DMS53 treated with DMSO at 0.1 percent for 48 hours (cell line): Measurements from ENCODE around the gene DVL3.
A peak's percentile ranks its signal among the peaks of the same experiment; 100 is the strongest.
"Not testable (repeated sequence)": the region's sequence is repeated elsewhere in the genome, so short reads cannot be mapped to it uniquely, and the experiment has no call there.

Experiments
- DNase-seq: peaks from one replicate; lab custom pipeline; 2025; ENCODE audit not compliant: unreplicated experiment; lab: John Stamatoyannopoulos, UW

The DVL3 gene

DNA sequence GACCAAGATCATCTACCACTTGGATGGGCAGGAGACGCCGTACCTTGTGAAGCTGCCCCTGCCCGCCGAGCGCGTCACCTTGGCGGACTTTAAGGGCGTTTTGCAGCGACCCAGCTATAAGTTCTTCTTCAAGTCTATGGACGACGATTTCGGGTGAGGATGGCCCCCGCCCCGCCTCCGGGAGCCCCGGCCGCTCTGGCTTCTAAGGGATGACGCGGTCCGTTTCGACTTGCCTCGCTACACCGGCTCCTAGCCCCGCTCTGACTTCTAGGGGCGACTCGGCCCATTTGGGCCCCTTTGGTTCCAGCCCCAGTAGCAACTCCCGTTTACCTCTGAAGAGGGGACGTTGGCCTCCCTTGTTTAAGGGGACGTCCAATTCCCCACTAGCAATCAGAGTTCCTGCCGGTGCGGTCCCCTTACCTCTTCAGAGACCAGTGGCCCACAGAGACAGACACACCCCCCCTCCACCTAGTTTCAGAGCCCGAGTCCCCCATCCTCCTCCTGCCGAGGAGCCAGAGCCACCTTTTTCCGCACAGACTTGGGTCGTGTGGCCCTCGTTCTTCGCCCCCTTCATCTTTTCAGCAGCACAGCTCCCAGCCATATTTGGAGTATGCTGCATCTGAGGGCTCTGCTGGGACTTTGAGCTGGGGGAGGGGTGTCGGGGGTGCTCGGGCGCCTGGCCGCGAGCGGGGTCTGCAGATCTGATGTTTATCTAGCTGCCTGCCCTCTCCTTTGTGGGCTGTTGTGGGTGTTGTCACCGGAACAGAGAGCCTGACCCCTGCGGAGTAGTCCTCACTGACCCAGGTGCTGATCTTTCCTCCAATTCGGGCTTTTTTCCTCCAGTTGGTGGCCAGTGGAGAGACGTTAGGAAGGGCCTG is 706 bp downstream of the DVL3 start:
- DNase-seq: no peak

GRCh38 chr3:184156522-184156955 is 1.4 kb downstream of the DVL3 start:
- no peak for DNase-seq

GRCh38 chr3:184157206-184157605 is 2.0 kb downstream of the DVL3 start:
- DNase-seq: no peak

DNA sequence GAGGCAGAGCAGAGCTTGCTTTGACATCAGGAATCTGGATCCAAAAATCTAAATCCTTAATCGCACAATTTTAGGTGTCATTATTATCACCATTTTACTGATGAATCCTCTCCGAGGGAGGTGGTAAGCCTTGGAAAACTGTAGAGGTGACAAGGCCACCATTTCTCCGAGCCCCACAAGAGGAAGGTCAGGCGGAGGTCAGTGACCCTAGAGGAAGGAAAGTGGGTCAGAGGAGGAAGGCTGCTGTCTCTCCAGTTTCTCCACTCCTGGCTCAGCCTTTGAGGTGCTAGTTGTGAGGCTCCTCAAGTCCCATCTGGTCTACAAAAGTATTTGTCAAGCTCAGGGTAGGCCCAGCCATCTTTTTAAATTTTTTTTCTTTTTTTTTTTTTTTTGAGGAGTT is 3.2 kb downstream of the DVL3 start:
- no peak for DNase-seq

DNA sequence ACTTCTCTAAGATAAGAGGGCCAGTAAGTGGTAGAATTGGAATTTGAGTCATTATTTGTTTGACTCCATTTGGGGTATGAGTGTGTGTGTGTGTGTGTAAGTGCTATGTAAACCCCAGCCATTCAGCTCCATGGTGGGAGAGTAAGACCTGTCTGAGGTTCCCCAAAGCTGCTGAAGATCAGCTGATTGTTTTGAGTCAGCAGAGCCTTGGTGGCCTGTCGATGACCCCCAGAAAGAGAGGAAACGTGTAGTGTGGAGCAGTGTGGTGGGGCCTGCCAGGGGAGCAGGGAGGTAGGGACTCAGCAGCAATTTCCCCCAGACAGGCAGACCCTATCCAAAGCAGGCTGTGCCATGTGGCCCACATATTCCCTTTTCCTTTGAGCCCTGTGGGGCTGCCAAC is 5.3 kb downstream of the DVL3 start:
- no peak for DNase-seq

- DNase-seq: not testable (repeated sequence)
Measured at GRCh38 chr3:184162571-184163070, 7.4 kb downstream of the DVL3 start.

GRCh38 chr3:184164648-184165330 is 9.6 kb downstream of the DVL3 start:
- no peak for DNase-seq

GRCh38 chr3:184165543-184165942 is 10.4 kb downstream of the DVL3 start:
- DNase-seq: no peak

GRCh38 chr3:184166671-184167070 is 11.5 kb downstream of the DVL3 start:
- no peak for DNase-seq

DNA sequence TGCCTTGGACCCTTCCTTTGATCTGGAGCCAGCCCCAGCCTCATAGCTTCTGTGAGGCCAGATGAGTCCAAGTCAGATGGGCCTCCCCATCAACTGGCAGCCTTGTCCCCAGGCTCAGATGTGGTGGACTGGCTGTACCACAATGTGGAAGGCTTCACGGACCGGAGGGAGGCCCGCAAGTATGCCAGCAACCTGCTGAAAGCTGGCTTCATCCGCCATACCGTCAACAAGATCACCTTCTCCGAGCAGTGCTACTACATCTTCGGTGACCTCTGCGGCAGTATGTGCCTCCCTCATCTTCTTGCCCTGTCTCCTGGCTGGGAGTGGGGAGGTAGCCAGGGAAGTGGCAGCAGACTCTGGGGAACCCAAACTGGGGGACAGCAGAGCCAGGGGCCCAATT is 12.6 kb downstream of the DVL3 start:
- DNase-seq: no peak

DNA sequence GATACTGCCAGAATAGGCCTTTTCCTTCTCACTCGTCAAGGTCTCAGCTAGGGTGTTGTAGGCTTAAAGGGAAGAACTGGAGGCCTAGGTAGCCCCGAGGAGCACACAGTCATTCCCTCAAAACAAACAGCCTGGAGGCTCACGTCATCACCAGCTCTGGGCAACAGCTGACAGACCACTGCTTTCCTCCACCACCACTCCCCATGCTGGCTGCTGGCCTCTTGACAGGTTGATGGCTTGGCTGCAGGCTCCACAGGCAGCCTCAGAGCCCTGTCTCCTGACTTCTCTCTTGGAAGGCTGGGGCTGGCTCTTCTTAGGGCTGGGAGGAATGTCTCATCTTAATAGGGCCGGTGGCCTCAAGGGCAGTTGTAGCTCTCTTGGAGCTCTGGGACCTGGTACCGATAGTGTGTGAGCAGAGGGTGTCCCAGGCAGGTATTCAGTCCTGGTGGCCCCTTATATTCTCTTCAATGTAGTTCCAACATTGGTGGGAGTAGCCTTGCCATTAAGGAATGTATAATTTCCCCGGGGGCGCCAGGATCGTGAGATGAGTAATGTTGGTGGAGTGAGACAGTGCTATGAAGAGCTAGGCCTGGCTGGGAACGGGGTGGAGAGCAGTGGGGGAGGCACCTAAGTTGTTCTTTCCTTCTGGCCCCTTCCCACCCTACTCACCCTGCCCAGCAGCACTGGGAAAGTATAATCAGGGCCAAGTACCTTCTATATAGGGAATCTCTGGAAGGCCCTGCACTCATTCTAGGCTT is 13.4 kb downstream of the DVL3 start:
- no peak for DNase-seq

DNA sequence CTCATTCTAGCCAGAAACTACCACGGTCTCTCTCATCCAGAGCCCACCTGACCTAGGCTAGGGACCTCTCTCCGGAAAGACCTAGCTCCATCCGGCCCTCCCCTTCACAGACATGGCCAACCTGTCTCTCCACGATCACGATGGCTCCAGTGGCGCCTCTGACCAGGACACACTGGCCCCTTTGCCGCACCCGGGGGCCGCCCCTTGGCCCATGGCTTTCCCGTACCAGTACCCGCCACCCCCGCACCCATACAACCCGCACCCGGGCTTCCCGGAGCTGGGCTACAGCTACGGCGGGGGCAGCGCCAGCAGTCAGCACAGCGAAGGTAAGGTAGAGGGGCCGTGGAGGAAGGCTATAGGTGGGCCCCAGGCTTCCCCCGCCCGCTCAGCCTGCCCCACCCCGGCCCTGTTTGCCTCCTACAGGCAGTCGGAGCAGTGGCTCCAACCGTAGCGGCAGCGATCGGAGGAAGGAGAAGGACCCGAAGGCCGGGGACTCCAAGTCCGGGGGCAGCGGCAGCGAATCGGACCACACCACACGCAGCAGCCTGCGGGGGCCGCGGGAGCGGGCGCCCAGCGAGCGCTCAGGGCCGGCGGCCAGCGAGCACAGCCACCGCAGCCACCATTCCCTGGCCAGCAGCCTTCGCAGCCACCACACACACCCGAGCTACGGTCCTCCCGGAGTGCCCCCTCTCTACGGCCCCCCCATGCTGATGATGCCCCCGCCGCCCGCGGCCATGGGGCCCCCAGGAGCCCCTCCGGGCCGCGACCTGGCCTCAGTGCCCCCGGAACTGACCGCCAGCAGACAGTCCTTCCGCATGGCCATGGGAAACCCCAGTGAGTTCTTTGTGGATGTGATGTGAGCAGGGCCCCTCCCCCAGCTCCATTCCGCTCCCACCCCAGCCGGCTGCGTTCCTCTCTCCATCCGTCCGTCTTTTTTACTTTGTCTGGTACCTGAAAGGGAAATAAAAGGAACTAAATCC is 15.0 kb downstream of the DVL3 start:
- no peak for DNase-seq

GRCh38 chr3:184171562-184171961 is 16.4 kb downstream of the DVL3 start:
- DNase-seq: no peak

DNA sequence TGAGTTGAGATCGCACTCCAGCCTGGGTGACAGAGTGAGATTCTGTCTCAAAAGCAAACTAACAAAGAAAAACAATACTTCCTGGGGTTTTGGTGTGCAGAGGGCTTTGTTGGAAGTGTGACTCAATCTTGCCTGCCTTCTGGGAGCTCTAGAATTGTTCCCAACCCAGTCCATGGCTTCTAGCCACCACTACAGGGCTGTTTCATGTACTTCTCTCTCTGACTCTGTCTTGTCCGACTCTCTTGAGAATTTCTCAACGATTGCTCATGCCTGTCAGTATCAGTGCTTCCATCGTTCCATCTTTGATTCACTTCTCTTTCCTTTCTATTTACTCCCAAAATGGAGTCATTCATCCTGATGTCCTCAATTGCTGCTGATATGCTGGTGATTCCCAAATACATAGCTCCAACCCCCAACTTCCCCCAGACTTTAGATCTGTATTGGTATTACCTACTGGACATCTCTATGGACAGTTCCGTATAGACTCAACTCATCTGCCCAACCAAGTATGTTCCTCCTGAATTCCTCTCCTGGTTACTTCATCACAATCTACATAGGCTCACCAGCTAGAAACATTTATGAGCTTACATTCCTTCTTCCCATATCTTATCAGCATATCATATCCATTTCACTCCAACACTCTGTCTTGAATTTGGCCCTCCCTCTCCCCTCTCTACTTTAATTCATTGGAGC is 17.6 kb downstream of the DVL3 start:
- no peak for DNase-seq

DNA sequence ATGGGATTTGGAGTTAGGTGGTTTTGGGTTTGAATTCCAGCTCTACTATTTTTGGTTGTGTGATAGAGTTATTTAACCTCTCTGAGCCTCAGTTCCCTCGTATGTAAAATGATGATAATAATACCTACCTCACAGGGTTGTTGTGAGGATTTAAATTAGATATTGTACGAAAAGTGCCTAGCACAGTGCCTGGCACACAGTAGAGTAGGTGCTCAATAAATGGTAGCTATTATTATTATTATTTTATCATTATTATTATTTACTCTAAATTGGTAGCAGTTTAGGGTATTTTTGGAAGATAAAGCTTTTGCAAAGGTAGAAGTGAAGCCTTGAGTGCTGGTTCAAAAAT is 18.2 kb downstream of the DVL3 start:
- no peak for DNase-seq

- no peak for DNase-seq
Measured at GRCh38 chr3:184174284-184174645, 19.1 kb downstream of the DVL3 start.

GRCh38 chr3:184174646-184175492 is 19.7 kb downstream of the DVL3 start, which contains the start of gene AP2M1:
Gene AP2M1 (plus strand): TSS chr3:184174855. CDS start chr3:184176994, 2,139 bp downstream.
- DNase-seq: peak; percentile 96

GRCh38 chr3:184175506-184175905 is 20.3 kb downstream of the DVL3 start:
- DNase-seq: no peak

GRCh38 chr3:184175981-184176376 is 20.8 kb downstream of the DVL3 start:
- DNase-seq: no peak
